Measurements from ENCODE around the gene MACROD2. TPM values are rescaled to one million over a fixed set of nuclear protein-coding genes. Genes with fewer than 3 reads are reported as not detected.

The MACROD2 gene
- polyA plus RNA-seq, 1 donor (not counting 4 experiments of a cell fraction or from before 2014, with no cell fraction given) = 0.71 TPM

DNA sequence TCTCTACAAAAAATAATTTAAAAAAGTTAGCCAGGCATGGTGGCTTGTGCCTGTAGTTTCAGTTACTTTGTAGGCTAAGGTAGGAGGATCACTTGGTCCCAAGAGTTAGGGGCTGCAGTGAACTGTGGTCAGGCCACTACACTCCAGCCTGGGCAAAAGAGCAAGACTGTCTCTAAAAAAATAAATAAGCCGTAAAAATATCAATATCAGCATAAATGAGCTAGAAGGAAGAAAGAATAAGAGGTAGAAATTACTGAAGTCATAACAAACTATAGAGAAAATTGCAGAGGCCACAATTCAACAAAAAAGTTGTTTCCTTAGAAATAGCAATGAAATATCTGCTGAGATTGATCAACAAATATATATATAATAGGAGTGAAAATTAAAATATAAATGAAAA is 1169.4 kb downstream of the MACROD2 start:
- no peak for FAIRE-seq
- TF ChIP-seq EZH2 (IDR thresholded peaks at IDR 0.05; ENCODE audit: low read length) (no peak), CTCF (optimal IDR thresholded peaks at IDR 0.05 in 1 of 3, IDR thresholded peaks at IDR 0.05 in 1 of 3, conservative IDR thresholded peaks at IDR 0.05 in 1 of 3; ENCODE audit: extremely low read depth in 1 of 3, insufficient read depth in 2 of 3, low read length in 3 of 3) (no peak)

DNA sequence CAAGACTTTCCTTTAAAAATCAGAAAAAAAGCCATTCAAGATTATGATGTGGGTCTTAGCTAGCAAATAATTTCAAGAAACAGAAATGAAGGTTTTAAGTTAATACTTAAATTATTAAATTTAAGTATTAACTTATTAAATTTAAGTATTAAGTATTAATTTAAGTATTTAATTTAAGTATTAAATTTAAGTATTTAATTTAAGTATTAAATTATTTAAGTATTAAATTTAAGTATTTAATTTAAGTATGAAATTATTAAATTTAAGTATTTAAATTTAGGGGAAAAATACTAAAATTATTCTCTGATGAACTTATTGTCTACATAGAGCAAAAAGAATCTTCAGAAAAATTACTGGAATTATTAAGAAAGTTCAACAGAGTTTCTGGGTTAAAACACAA is 1171.4 kb downstream of the MACROD2 start:
- no peaks in the 10 kb centered on the region for H3K9me3 ChIP-seq (ENCODE audit: control insufficient read depth, low read depth, low read length)
- no peak for TF ChIP-seq CTCF (optimal IDR thresholded peaks at IDR 0.05 in 1 of 3, IDR thresholded peaks at IDR 0.05 in 1 of 3, conservative IDR thresholded peaks at IDR 0.05 in 1 of 3; ENCODE audit: extremely low read depth in 1 of 3, insufficient read depth in 2 of 3, low read length in 3 of 3)
- TF ChIP-seq EZH2 (IDR thresholded peaks at IDR 0.05; ENCODE audit: low read length) = no peak
- no peaks in the 10 kb centered on the region for H3K79me2 ChIP-seq (ENCODE audit: control insufficient read depth, insufficient read depth, low read length)
- no peak overlapping the region for H3K4me2 ChIP-seq (ENCODE audit: control insufficient read depth, extremely low read depth, insufficient read depth, low read depth, low read length)
- no peaks in the 10 kb centered on the region for H4K20me1 ChIP-seq (ENCODE audit: control insufficient read depth, extremely low read depth, insufficient read depth, low read length)
- FAIRE-seq = no peak
- no peaks in the 10 kb centered on the region for H3K4me1 ChIP-seq (ENCODE audit: control insufficient read depth, extremely low read depth, insufficient read depth, low read length)
- H3K9me1 ChIP-seq (ENCODE audit: control insufficient read depth, extremely low read depth, insufficient read depth, low read length) = no peaks in the 10 kb centered on the region
- no peak for DNase-seq (ENCODE audit: low read depth, low spot score)
- H3K27ac ChIP-seq (ENCODE audit: control insufficient read depth, insufficient read depth, low read length) = no peak overlapping the region
- dilution Hi-C loops (cut with MboI; ENCODE audit: extremely low pct_ligation_motif_present, low sequenced_read_pairs) = no loop called here
- no peaks in the 10 kb centered on the region for H3K36me3 ChIP-seq (ENCODE audit: control insufficient read depth in 2 of 2, extremely low read depth in 1 of 2, insufficient read depth in 2 of 2, low read length in 2 of 2)
- H3K9ac ChIP-seq (ENCODE audit: control insufficient read depth, extremely low read depth, insufficient read depth, low read length) = no peak overlapping the region
- no peak overlapping the region for H2AFZ ChIP-seq (ENCODE audit: control insufficient read depth, low read length)
- H3K4me3 ChIP-seq (ENCODE audit: control insufficient read depth in 2 of 3, extremely low read depth in 1 of 3, insufficient read depth in 2 of 3, low read depth in 1 of 3, low read length in 3 of 3) = no peak overlapping the region
- H3K27me3 ChIP-seq (ENCODE audit: control insufficient read depth, extremely low read depth, insufficient read depth, low read length) = no peaks in the 10 kb centered on the region

More for the DNA sequence above, 1169.4 kb downstream of the MACROD2 start:
- dilution Hi-C loops (cut with MboI; ENCODE audit: extremely low pct_ligation_motif_present, low sequenced_read_pairs) = no loop called here
- Histone ChIP-seq H4K20me1 (ENCODE audit: control insufficient read depth, extremely low read depth, insufficient read depth, low read length) (no peaks in the 10 kb centered on the region), H3K27me3 (ENCODE audit: control insufficient read depth, extremely low read depth, insufficient read depth, low read length) (no peaks in the 10 kb centered on the region), H3K79me2 (ENCODE audit: control insufficient read depth, insufficient read depth, low read length) (no peaks in the 10 kb centered on the region), H3K9me3 (ENCODE audit: control insufficient read depth, low read depth, low read length) (no peaks in the 10 kb centered on the region), H3K9ac (ENCODE audit: control insufficient read depth, extremely low read depth, insufficient read depth, low read length) (no peak overlapping the region), H3K9me1 (ENCODE audit: control insufficient read depth, extremely low read depth, insufficient read depth, low read length) (no peaks in the 10 kb centered on the region), H3K4me1 (ENCODE audit: control insufficient read depth, extremely low read depth, insufficient read depth, low read length) (no peaks in the 10 kb centered on the region), H3K4me3 (ENCODE audit: control insufficient read depth in 2 of 3, extremely low read depth in 1 of 3, insufficient read depth in 2 of 3, low read depth in 1 of 3, low read length in 3 of 3) (no peak overlapping the region), H3K27ac (ENCODE audit: control insufficient read depth, insufficient read depth, low read length) (no peak overlapping the region), H2AFZ (ENCODE audit: control insufficient read depth, low read length) (no peak overlapping the region), H3K36me3 (ENCODE audit: control insufficient read depth in 2 of 2, extremely low read depth in 1 of 2, insufficient read depth in 2 of 2, low read length in 2 of 2) (no peaks in the 10 kb centered on the region), H3K4me2 (ENCODE audit: control insufficient read depth, extremely low read depth, insufficient read depth, low read depth, low read length) (no peak overlapping the region)
- DNase-seq (ENCODE audit: low read depth, low spot score) = no peak
